ENCODE results near the gene BCL2L1. TPM values are rescaled to one million over a fixed set of nuclear protein-coding genes. Genes with fewer than 3 reads are reported as not detected.

BCL2L1 gene
- total and polyA plus RNA-seq, 2 experiments from 2014 or later = 42.4 to 110 TPM

DNA sequence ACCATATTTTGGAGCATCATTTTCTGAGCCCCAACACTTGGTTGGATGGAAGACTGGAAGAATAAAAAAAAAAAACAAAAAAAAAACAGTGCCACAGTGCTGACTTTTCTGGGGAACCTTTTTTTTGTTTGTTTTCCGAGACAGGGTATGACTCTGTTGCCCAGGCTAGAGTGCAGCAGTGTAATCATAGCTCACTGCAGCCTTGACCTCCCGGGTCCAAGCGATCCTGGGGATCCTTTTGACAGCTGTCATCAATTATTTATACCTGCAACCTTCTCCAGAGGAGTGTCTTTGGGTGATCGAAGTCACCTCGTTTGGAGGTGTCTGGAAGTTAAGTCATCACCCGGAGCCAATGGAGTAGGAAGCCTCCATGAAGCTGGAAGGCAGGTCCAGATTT lies 8.7 kb upstream of the BCL2L1 start:
- Mint-ChIP-seq H3K4me1 (no peaks in the 10 kb centered on the region), H3K27ac (no peak overlapping the region), H3K9me3 (no peaks in the 10 kb centered on the region), H3K36me3 (ENCODE audit: low read depth) (no peaks in the 10 kb centered on the region), H3K27me3 (ENCODE audit: insufficient read depth, low read depth, poor library complexity) (peaks cover 2% of the 10 kb centered on the region), H3K4me3 (no peak overlapping the region)
- Histone ChIP-seq H3K27ac (ENCODE audit: low read depth) (no peak overlapping the region), H3K9me2 (ENCODE audit: insufficient read depth) (no peaks in the 10 kb centered on the region), H3K4me2 (no peak overlapping the region), H3K36me3 (ENCODE audit: insufficient read depth) (no peaks in the 10 kb centered on the region), H3F3A (replicated peaks; ENCODE audit: low read depth) (no peaks in the 10 kb centered on the region), H3K27me3 (ENCODE audit: insufficient read depth) (no peaks in the 10 kb centered on the region), H3K4me1 (ENCODE audit: insufficient read depth) (no peaks in the 10 kb centered on the region), H2AFZ (peak overlapping the region; percentile 96), H4K20me1 (replicated peaks; ENCODE audit: insufficient read depth) (no peaks in the 10 kb centered on the region), H3K79me2 (replicated peaks; ENCODE audit: insufficient read depth) (no peaks in the 10 kb centered on the region), H3K4me3 (no peak overlapping the region)
- no peak for TF ChIP-seq JUNB (IDR thresholded peaks at IDR 0.05; ENCODE audit: unreplicated experiment)
- TF ChIP-seq, protein P1, sequence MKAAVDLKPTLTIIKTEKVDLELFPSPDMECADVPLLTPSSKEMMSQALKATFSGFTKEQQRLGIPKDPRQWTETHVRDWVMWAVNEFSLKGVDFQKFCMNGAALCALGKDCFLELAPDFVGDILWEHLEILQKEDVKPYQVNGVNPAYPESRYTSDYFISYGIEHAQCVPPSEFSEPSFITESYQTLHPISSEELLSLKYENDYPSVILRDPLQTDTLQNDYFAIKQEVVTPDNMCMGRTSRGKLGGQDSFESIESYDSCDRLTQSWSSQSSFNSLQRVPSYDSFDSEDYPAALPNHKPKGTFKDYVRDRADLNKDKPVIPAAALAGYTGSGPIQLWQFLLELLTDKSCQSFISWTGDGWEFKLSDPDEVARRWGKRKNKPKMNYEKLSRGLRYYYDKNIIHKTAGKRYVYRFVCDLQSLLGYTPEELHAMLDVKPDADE (IDR thresholded peaks at IDR 0.05) = no peak
- TF ChIP-seq STAT1 (IDR thresholded peaks at IDR 0.05; ENCODE audit: unreplicated experiment) = no peak
- TF ChIP-seq, protein P2, sequence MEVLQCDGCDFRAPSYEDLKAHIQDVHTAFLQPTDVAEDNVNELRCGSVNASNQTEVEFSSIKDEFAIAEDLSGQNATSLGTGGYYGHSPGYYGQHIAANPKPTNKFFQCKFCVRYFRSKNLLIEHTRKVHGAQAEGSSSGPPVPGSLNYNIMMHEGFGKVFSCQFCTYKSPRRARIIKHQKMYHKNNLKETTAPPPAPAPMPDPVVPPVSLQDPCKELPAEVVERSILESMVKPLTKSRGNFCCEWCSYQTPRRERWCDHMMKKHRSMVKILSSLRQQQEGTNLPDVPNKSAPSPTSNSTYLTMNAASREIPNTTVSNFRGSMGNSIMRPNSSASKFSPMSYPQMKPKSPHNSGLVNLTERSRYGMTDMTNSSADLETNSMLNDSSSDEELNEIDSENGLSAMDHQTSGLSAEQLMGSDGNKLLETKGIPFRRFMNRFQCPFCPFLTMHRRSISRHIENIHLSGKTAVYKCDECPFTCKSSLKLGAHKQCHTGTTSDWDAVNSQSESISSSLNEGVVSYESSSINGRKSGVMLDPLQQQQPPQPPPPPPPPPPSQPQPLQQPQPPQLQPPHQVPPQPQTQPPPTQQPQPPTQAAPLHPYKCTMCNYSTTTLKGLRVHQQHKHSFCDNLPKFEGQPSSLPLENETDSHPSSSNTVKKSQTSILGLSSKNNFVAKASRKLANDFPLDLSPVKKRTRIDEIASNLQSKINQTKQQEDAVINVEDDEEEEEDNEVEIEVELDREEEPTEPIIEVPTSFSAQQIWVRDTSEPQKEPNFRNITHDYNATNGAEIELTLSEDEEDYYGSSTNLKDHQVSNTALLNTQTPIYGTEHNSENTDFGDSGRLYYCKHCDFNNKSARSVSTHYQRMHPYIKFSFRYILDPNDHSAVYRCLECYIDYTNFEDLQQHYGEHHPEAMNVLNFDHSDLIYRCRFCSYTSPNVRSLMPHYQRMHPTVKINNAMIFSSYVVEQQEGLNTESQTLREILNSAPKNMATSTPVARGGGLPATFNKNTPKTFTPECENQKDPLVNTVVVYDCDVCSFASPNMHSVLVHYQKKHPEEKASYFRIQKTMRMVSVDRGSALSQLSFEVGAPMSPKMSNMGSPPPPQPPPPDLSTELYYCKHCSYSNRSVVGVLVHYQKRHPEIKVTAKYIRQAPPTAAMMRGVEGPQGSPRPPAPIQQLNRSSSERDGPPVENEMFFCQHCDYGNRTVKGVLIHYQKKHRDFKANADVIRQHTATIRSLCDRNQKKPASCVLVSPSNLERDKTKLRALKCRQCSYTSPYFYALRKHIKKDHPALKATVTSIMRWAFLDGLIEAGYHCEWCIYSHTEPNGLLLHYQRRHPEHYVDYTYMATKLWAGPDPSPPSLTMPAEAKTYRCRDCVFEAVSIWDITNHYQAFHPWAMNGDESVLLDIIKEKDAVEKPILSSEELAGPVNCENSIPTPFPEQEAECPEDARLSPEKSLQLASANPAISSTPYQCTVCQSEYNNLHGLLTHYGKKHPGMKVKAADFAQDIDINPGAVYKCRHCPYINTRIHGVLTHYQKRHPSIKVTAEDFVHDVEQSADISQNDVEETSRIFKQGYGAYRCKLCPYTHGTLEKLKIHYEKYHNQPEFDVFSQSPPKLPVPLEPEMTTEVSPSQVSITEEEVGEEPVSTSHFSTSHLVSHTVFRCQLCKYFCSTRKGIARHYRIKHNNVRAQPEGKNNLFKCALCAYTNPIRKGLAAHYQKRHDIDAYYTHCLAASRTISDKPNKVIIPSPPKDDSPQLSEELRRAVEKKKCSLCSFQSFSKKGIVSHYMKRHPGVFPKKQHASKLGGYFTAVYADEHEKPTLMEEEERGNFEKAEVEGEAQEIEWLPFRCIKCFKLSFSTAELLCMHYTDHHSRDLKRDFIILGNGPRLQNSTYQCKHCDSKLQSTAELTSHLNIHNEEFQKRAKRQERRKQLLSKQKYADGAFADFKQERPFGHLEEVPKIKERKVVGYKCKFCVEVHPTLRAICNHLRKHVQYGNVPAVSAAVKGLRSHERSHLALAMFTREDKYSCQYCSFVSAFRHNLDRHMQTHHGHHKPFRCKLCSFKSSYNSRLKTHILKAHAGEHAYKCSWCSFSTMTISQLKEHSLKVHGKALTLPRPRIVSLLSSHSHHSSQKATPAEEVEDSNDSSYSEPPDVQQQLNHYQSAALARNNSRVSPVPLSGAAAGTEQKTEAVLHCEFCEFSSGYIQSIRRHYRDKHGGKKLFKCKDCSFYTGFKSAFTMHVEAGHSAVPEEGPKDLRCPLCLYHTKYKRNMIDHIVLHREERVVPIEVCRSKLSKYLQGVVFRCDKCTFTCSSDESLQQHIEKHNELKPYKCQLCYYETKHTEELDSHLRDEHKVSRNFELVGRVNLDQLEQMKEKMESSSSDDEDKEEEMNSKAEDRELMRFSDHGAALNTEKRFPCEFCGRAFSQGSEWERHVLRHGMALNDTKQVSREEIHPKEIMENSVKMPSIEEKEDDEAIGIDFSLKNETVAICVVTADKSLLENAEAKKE (CRISPR knock-in tag; IDR thresholded peaks at IDR 0.05) = no peak
- no peak for TF ChIP-seq CTCF (conservative IDR thresholded peaks at IDR 0.05; ENCODE audit: low read depth in 2 of 2)
- DNase-seq (ENCODE audit: low spot score) = no peak
- no peak for ATAC-seq

All from GM23338 (cell line).